CD4-positive, alpha-beta T cell treated with Interleukin-4 for 4 hours (primary cell): ENCODE results near the gene ESR1.
"Not testable (repeated sequence)": the region's sequence is repeated elsewhere in the genome, so short reads cannot be mapped to it uniquely, and the experiment has no call there.

ENCODE experiments used
- DNase-seq: peaks from one replicate; pipeline ENCODE4 v3.0.0-alpha.2; 2020

ESR1 gene

GRCh38 chr6:151814614-151815013, 7.1 kb downstream of the ESR1 start:
- DNase-seq: no peak

GRCh38 chr6:151822252-151823111, 15.0 kb downstream of the ESR1 start:
- DNase-seq: no peak

DNA sequence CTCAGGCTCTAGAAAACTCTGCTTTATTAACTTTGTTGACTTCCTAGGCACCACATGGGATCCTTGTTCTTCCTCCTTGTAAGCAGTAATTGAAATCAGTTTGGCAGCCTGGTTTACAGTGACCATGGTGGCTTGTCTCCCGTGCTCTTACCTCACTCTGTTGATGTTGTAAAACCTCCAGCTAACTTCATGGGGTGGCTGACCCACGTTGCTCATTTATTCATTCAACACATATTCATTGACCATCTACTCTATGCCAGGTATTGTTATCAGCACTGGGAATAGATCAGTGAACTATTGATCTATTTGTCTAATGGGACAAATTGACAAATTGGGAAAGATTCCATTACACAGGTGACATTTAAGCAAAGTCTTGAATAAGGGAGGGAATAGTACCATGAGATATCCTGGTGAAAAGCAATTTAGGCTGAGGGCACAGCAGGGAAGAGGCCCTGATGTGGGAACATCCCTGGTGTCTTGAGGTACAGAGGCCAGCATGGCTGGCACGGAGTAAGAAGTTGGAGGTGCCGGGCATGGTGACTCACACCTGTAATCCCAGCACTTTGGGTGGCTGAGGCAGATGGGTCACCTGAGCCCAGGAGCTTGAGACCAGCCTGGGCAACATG, 19.1 kb downstream of the ESR1 start:
- DNase-seq: no peak

DNA sequence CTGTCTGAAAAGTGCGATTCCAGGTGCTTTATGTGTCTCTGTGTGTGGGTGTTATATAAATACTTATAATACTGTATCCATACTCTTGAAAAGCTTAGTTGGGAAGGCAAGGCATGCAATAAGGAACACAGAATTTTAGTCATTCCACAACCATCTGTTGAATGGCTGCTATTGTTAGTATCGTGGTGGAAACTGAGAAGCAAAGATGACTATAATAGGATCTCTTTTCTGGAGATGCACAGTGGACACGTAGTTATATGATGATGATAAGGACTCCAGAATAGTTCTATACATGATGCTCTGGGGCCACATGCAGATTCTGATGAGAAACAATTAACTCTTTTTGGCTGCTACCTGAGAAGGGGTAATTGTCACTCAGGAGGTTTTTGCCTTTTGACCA, 25.2 kb downstream of the ESR1 start:
- no peak for DNase-seq

DNA sequence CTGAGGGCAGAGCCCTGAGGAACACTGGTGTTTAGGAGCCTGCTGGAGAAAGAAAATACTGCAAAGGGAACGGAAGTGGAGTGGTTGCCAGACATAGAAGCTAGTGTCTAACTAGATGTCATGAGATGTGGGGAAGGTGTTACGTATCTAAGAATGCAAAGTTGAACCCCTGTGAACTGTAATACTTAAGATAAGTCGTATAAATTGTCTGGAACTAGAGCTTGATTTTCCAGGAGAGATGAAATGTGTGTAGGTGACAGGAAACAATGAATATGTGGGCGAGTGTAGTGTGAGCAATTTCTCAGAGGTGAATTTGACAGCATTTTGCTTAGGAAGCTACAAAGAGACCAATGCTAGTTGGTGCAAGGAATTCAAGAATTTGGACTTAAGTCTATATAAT, 27.9 kb downstream of the ESR1 start:
- DNase-seq: no peak

DNA sequence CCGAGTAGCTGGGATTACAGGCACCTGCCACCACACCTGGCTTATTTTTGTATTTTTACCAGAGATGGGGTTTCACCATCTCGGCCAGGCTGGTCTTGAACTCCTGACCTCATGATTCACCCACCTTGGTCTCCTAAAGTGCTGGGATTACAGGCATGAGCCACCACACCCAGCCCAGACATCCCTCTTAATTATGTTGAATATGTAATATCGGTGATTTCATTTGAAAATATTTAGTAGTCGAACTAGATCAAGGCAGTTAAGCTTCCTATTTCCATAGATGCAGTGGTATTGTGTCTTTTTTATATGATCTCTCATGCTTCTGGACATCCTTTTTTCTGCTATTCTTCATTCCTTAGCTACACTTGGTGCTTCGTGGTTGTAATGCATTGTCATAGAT, 29.7 kb downstream of the ESR1 start:
- DNase-seq: no peak

GRCh38 chr6:151842816-151843215, 35.3 kb downstream of the ESR1 start:
- no peak for DNase-seq

GRCh38 chr6:151847064-151847463, 39.6 kb downstream of the ESR1 start:
- DNase-seq: no peak

- no peak for DNase-seq
Measured at GRCh38 chr6:151850479-151851003, 43.1 kb downstream of the ESR1 start.

GRCh38 chr6:151858294-151858693, 50.8 kb downstream of the ESR1 start:
- DNase-seq: no peak

DNA sequence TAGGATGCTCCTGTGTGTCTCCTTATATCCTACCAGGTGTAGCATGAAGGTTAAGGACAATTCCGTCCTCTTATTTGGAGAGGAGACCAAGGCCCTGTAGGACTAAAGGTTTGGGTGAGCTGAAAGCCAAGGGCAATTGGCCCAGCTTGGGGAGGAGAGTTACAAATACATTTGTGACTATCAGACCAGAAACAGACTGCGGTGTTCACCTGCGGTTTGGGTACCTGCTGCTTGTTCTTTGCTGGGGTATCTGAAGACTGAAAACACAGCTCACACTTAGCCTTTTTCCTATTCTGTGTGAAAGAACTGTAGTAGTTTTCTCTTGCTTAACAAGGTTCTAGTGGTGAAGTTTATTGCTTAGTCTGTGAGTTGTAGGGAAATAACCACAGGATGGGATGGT, 55.0 kb downstream of the ESR1 start:
- no peak for DNase-seq

- DNase-seq: not testable (repeated sequence)
Measured at GRCh38 chr6:151867361-151867869, 59.9 kb downstream of the ESR1 start.

- no peak for DNase-seq
Measured at GRCh38 chr6:151869345-151869744, 61.9 kb downstream of the ESR1 start.

GRCh38 chr6:151869787-151870186, 62.3 kb downstream of the ESR1 start:
- DNase-seq: no peak

GRCh38 chr6:151870375-151870774, 62.9 kb downstream of the ESR1 start:
- DNase-seq: no peak

- no peak for DNase-seq
Measured at GRCh38 chr6:151875524-151875923, 68.0 kb downstream of the ESR1 start.

- DNase-seq: no peak
Measured at GRCh38 chr6:151876122-151876521, 68.6 kb downstream of the ESR1 start.

DNA sequence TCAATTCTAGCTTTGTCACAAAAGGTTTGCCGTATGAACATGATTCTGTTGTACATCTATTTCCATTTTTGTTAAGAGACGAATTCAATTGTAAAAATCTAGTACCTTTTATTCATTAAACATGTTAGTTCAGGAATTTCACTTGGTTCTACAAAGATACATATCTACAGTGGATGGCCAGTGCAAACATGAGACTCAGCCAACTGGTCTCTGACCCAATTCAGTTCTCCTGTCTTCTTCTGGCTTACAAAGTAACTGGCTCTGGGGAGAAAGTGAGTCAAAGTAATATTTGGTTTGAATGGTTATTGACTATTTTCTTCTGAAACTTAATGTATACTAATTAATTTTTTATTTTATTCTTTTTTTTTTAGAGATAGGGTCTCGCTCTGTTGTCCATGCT, 70.0 kb downstream of the ESR1 start:
- DNase-seq: no peak

- no peak for DNase-seq
Measured at GRCh38 chr6:151881231-151881630, 73.7 kb downstream of the ESR1 start.

DNA sequence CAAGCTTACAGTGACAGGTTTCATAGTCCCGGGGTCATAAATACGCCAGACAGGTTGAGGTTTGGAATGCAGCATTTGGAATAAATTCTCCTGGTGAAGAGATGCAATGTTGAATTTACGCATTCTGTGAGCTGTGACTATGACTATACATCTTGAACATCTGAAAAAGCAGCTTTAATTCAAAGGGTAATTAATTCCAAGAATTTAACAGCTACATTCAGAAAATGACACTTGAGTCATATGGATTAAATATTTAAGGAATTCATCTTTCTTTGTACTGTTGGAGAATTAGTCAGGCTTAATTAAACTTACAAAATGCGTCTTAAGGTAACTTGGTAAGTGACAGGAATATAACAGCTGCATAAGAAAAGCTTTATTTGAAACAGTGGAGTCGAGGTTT, 74.7 kb downstream of the ESR1 start:
- DNase-seq: no peak

- no peak for DNase-seq
Measured at GRCh38 chr6:151885234-151885633, 77.8 kb downstream of the ESR1 start.

DNA sequence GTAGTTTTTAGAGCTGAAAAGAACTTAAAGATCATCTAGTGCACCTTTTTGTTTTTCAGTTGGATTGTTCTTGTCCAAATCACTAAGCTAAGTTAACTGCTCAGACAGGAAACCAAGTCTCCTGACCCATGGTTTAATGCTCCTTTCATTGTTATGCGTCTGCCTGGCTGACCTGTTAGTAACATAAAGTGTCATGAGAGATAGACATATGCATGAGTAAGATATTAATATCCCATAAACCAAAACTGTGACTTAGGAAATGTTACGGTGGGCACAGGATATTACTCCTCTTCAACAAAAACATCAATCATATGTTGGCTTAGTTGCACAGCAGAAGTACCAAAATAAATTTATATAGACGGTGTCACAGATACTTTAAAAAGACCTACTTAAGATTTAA, 84.0 kb downstream of the ESR1 start:
- DNase-seq: no peak

DNA sequence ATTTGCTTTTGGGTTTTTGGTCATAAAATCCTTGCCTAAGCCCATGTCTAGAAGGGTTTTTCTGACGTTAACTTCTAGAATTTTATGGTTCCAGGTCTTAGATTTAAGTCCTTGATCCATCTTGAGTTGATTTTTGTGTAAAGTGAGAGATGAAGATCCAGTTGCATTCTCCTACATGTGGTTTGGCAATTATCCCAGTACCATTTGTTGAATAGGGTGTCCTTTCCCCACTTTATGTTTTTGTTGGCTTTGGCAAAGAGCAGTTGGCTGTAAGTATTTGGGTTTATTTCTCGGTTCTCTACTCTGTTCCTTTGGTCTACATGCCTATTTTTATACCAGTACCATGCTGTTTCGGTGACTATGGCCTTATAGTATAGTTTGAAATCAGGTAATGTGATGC, 86.9 kb downstream of the ESR1 start:
- DNase-seq: not testable (repeated sequence)

DNA sequence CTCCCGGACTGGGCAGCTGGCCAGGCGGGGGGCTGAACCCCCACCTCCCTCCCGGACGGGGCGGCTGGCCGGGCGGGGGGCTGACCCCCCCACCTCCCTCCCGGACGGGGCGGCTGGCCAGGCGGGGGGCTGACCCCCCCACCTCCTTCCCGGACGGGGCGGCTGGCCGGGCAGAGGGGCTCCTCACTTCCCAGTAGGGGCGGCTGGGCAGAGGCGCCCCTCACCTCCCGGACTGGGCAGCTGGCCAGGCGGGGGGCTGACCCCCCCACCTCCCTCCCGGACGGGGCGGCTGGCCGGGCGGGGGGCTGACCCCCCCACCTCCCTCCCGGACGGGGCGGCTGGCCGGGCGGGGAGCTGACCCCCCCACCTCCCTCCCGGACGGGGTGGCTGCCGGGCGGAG, 91.7 kb downstream of the ESR1 start:
- not testable (repeated sequence) for DNase-seq
